IPS-20b (cell line): Measurements from ENCODE around the gene SELENOO.

ENCODE experiments used
- H3K27ac ChIP-seq: one replicate; pipeline ENCODE4 v1.5.1; 2013; ENCODE audit warnings: low read length
- H3K27me3 ChIP-seq: 2 replicates; pipeline ENCODE4 v1.6.1; 2013; ENCODE audit warnings: mild to moderate bottlenecking, low read length, inconsistent platforms; ENCODE audit not compliant: insufficient read depth
- H3K36me3 ChIP-seq: 2 replicates; pipeline ENCODE4 v1.6.1; 2013; ENCODE audit warnings: low read depth, mild to moderate bottlenecking, inconsistent platforms, low read length, moderate library complexity; ENCODE audit not compliant: insufficient read depth
- H3K4me1 ChIP-seq: 2 replicates; pipeline ENCODE4 v1.6.1; 2013; ENCODE audit warnings: mild to moderate bottlenecking, control low read depth, inconsistent platforms, low read length, moderate library complexity; ENCODE audit not compliant: insufficient read depth
- H3K4me3 ChIP-seq: 2 replicates; pipeline ENCODE4 v1.5.1; 2013; ENCODE audit warnings: mild to moderate bottlenecking, low read length, inconsistent platforms
- H3K9ac ChIP-seq: 2 replicates; pipeline ENCODE4 v1.6.1; 2013; ENCODE audit warnings: low read depth, mild to moderate bottlenecking, inconsistent platforms, low read length, moderate library complexity
- H3K9me3 ChIP-seq: 2 replicates; pipeline ENCODE4 v1.6.1; 2013; ENCODE audit warnings: mild to moderate bottlenecking, low read depth, low read length, inconsistent platforms; ENCODE audit not compliant: insufficient read depth

The SELENOO gene

DNA sequence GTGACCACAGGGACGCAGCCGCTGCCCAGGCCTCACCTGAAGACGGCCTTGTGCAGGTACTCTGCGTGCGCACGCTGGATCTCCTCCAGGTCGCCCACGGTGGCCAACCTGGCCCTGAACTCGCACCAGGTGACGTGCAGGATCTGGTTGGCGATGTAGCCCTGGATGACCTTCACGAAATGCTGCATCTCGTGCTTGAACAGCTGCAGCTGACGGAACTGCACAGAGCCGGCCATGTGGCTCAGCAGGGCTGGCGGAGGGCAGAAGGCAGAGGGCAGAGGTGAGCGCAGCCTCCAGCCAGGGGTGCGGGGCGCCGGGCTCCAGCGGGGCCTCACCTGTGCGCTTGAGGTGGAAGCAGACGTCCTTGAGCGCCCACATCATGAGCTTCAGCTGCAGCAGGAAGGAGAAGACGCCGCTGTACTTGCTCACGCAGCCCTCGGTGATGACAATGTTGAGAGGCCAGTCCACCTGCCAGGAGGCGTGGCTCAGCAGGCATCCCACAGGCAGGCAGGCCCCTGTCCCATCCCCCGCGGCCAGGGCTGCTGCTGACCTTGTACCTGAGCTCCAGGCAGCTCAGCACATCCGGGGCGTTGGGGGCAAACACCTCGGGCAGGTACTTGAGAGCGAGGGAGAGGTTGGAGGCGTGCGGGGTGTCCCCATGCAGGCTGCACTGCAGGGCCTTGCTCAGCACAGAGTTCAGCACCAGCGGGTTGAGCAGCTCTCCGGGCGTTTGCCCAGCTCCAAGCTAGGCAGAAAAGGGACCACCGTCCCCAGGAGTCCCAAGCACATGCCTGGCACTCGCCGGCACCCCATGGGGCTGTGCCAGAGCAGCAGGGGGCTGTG is 17.6 kb downstream of the SELENOO start:
- H3K27ac ChIP-seq = no peak overlapping the region
- no peaks in the 10 kb centered on the region for H3K9me3 ChIP-seq
- H3K9ac ChIP-seq = no peak overlapping the region
- no peaks in the 10 kb centered on the region for H3K27me3 ChIP-seq
- no peaks in the 10 kb centered on the region for H3K4me1 ChIP-seq
- no peak overlapping the region for H3K4me3 ChIP-seq
- peaks cover 75% of the 10 kb centered on the region for H3K36me3 ChIP-seq

GRCh38 chr22:50218996-50219727 is 18.4 kb downstream of the SELENOO start:
- Histone ChIP-seq H3K27me3 (no peaks in the 10 kb centered on the region), H3K9ac (no peak overlapping the region), H3K4me3 (no peak overlapping the region), H3K4me1 (no peaks in the 10 kb centered on the region), H3K36me3 (peaks cover 76% of the 10 kb centered on the region), H3K9me3 (no peaks in the 10 kb centered on the region), H3K27ac (no peak overlapping the region)

DNA sequence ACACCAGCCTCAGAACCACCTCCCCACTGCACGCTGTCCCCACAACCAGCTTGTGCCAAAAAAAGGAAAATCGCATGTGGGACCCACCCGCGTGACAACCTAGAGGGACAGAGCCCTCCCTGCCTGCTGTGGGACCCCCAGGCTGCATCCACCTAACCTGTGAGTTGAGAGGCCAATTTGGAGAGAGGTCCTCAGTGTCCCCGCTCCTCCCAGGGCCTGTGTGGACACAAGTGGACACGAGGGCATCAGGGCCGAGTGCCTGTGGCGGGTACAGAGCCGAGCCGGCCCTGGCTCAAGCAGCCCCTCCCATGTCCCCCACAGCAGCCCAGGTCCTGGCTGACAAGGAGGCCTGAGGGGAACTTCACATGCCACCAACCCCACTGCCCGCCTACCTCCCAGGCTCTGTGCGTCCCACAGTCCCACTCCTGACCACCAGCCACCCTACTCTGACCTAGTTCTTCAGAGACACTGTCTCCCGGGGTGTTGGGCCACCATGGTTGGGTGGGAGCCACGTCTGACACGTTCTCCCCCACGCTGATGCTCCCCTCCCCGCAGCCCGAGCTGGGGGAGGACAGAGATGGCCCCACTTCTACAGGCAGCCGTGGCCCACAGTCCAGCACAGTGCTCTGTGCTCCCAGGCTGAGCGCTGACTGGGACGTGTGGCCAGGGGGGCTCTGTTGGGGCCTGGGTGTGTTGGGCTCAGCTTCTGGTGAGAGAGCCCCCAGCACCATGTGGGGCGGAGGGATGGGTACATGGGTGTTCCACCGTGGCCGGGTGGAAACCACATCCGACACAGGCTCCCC is 19.2 kb downstream of the SELENOO start:
- Histone ChIP-seq H3K9me3 (no peaks in the 10 kb centered on the region), H3K27ac (no peak overlapping the region), H3K9ac (no peak overlapping the region)

GRCh38 chr22:50220603-50221409 is 20.0 kb downstream of the SELENOO start:
- H3K27me3 ChIP-seq = no peaks in the 10 kb centered on the region
- peaks cover 70% of the 10 kb centered on the region for H3K36me3 ChIP-seq
- H3K27ac ChIP-seq = no peak overlapping the region
- no peak overlapping the region for H3K9ac ChIP-seq
- no peaks in the 10 kb centered on the region for H3K9me3 ChIP-seq
- no peak overlapping the region for H3K4me3 ChIP-seq
- H3K4me1 ChIP-seq = no peaks in the 10 kb centered on the region

More for the DNA sequence above, 19.2 kb downstream of the SELENOO start:
- no peaks in the 10 kb centered on the region for H3K27me3 ChIP-seq
- H3K36me3 ChIP-seq = peaks cover 74% of the 10 kb centered on the region
- no peak overlapping the region for H3K4me3 ChIP-seq
- H3K4me1 ChIP-seq = no peaks in the 10 kb centered on the region

GRCh38 chr22:50221410-50222300 is 20.8 kb downstream of the SELENOO start:
- Histone ChIP-seq H3K27ac (no peak overlapping the region), H3K4me1 (no peaks in the 10 kb centered on the region), H3K36me3 (peaks cover 66% of the 10 kb centered on the region), H3K4me3 (no peak overlapping the region), H3K27me3 (no peaks in the 10 kb centered on the region), H3K9me3 (no peaks in the 10 kb centered on the region), H3K9ac (no peak overlapping the region)

- H3K27me3 ChIP-seq = no peaks in the 10 kb centered on the region
- no peak overlapping the region for H3K27ac ChIP-seq
- peaks cover 57% of the 10 kb centered on the region for H3K36me3 ChIP-seq
- no peak overlapping the region for H3K4me3 ChIP-seq
- no peaks in the 10 kb centered on the region for H3K9me3 ChIP-seq
- no peaks in the 10 kb centered on the region for H3K4me1 ChIP-seq
- no peak overlapping the region for H3K9ac ChIP-seq
Observed at GRCh38 chr22:50222508-50222907, 21.7 kb downstream of the SELENOO start.

GRCh38 chr22:50224071-50224470 is 23.3 kb downstream of the SELENOO start:
- no peak overlapping the region for H3K9ac ChIP-seq
- no peak overlapping the region for H3K4me3 ChIP-seq
- no peaks in the 10 kb centered on the region for H3K4me1 ChIP-seq
- no peak overlapping the region for H3K27ac ChIP-seq
- H3K27me3 ChIP-seq = no peaks in the 10 kb centered on the region
- H3K9me3 ChIP-seq = no peaks in the 10 kb centered on the region
- peaks cover 45% of the 10 kb centered on the region for H3K36me3 ChIP-seq

DNA sequence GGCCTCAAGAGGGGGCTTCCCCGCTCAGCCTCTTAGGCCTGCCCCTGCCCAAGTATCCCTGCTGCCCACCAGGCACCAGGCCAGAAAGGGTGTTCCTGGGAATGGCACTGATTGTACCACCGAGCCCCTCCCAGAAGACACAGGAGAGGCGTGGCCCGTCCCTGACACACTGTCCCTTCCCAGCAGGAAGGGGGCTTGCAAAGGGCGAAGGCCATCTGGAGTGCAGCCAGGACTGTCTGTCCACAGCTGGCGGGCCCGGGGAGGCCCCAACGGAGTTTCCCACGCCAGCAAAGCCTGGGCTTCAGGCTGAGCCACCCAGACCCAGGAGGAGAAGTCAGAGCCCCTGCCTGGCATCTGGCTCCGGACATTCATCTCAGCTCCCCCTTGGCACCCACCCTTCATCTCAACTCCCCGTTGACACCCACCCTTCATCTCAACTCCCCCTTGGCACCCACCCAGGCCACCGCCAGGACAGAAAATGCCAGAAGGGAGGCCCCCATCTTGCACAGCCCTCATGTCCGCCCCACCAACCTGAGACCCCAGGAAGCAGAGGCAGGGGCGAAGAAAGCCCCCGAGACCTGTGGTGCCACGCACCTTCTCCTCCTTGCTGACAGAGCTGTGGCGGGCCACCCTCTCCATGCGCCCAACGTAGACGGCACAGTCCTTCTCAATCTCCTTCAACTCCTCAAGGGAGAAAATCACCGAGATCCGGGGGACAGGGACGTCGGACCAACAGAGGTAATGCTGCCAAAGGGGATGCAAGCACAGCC is 24.6 kb downstream of the SELENOO start:
- no peak overlapping the region for H3K4me3 ChIP-seq
- H3K4me1 ChIP-seq = no peaks in the 10 kb centered on the region
- H3K9me3 ChIP-seq = no peaks in the 10 kb centered on the region
- peaks cover 43% of the 10 kb centered on the region for H3K36me3 ChIP-seq
- H3K9ac ChIP-seq = no peak overlapping the region
- H3K27me3 ChIP-seq = no peaks in the 10 kb centered on the region
- H3K27ac ChIP-seq = no peak overlapping the region

- Histone ChIP-seq H3K36me3 (peaks cover 34% of the 10 kb centered on the region), H3K27ac (no peak overlapping the region), H3K9ac (no peak overlapping the region), H3K27me3 (no peaks in the 10 kb centered on the region), H3K9me3 (no peaks in the 10 kb centered on the region), H3K4me3 (no peak overlapping the region), H3K4me1 (no peaks in the 10 kb centered on the region)
Observed at GRCh38 chr22:50226063-50226874, 25.5 kb downstream of the SELENOO start.
